Fibroblast of peridontal ligament (primary cell): ENCODE results near the gene ABCA2.
"Not testable (repeated sequence)": the region's sequence is repeated elsewhere in the genome, so short reads cannot be mapped to it uniquely, and the experiment has no call there.

Experiments used
- DNase-seq: peaks from one replicate; pipeline ENCODE4 v3.0.0-alpha.2; 2010; ENCODE audit errors: extremely low read depth

Gene ABCA2

DNA sequence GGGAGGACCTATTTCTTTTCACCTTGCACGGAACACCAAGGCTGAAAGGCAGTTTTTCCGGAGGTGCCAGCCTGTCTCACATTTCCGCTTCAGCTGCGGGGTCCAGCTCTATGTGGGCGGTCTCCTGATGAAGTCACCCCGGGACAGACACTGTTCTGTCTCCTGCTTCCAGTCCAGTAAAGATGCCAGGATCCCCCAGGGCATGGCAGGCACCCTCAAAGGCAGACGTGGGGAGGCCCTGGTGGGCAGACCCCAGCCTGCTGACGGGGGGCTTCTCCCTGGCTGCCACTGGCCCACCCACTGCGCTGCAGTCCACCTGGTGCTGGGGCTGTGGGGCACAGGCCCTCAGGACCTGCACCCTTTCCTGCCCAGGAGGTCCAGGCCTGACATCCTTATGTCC, 34.8 kb upstream of the ABCA2 start:
- not testable (repeated sequence) for DNase-seq

DNA sequence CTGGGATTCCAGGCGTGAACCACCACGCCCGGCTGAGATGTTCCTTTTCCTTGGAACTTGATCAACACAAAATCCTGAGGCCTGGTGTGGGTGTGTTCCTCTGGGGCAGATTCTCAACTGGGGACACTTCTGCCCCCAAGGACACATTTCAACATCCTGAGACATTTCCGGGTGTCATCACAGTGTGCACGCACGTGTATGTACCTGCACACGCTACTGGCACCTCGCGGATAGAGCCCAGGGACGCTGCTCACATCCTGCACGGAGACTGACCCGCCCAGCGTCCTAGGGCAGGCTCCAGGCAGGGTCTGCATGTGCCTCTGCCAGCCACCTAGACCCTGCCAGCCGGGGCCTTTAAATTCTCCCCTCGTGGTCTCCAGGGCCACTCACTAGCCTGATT, 34.3 kb upstream of the ABCA2 start:
- DNase-seq, result no peak

DNA sequence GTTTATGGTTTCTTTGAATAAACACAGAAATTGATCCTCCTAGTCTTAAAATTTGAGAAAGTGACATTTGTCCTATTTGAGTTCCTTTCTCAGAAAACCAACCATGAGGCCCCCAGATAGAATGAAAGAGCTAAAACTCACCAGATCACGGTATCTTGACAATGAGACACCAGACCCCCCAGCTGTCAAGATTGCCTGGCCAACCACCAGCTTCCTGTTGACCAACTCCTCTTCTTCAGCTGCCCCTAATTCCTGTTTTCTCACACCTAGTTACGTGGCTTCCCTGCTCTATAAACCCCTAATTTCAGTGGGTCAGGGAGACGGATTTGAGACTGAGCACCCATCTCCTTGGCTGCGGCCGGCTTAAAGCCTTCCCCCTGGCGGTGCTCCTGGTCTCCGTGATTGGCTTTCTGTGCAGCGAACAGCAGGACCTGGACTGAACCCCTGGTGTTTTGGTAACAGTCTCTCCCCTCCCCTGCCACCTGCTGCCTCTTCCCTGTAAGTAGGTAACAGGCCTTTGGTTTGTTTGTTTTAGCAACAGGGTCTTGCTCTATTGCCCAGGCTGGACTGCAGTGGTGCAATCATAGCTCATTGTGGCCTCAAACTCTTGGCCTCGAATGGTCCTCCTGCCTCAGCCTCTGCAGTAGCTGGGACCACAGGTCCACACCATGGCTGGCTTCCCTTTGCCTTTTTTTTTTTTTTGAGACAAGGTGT, 30.6 kb upstream of the ABCA2 start:
- no peak for DNase-seq

DNA sequence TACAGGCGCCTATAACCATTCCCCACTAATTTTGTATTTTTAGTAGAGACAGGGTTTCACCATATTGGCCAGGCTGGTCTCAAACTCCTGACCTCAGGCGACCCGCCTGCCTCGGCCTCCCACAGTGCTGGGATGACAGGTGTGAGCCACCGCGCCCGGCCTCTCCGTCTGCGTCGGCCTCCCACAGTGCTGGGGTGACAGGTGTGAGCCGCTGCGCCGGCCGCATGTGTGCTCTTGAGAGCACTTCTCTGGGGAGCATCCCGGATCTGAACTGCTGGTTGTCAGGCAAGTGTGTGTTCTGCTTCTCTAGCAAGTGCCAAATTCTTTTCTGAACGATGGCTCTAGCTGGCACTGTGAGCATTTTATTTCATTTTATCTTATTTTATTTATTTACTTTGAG, 29.5 kb upstream of the ABCA2 start:
- no peak for DNase-seq

DNA sequence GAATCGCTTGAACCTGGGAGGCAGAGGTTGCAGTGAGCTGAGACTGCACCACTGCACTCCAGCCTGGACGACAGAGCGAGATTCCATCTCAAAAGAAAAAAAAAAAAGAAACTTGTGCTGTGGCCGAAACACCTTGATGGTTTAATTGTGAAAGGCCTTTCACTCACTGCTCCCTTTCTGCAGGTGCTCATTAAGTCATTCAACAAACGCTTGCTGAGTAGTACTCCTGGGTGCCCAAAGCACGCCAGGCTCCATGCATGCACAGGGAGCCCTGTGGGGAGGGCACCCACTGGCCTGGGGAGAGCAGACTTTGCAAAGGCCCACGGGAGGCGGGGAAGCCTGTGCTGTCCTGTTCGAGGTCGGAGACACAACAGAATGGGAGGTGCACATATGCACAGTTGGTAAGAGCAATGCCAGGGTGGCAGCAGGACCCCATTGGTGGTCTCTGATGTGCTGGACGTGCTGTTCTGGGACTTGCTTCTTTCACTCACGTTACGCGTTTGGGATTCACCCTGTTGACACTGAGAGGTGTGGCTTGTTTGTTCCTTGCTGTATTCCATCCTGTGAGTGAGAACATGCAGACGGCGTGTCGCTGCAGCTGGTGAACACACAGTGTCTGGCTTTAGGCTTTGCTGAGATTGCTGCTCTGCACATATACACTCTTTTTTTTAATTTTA, 28.8 kb upstream of the ABCA2 start:
- no peak for DNase-seq

DNA sequence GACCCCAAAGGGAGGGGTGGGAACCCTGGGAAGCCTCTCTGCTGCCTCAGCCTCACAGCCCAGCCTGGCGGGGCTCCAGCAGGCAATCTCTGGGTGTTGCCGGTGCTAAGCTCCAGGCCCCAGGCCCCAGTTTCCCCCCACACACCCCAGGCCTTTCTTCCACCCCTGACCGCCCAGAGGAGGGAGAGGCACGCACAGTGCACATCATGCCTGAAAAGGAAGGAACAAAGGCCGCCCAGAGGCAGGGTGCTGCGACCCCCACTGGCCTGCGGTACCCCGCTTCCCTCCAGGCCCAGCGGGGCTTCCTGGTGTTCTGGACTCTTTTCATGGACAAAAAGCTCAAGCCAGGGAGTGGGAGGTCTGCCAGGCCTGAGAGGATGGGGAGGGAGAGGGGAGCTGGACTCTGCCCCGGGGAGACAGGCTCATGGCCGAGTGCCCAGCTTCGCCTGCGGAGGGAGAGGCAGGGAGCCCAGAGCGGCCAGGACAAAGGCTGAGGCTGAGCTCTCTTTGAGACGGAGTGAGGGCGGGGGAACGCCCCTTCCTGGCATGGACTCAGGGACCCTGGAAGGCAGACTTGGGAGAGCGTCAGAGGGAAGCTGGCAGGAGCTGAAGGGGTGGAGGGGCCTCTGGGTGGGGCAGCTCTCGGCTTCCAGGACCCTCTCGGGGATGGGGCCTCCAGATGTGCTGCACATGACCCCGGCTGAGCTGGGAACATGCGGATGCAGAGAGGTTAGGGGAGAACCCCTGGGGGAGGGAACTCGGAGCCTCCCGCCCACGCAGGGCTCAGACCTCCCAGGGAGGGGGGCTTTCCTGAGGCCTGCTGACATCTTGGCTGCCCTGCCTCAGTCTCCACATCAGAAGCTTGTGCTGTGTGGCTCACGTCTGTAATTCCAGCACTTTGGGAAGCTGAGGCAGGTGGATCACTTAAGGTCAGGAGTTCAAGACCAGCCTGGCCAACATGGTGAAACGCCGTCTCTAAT, 27.6 kb upstream of the ABCA2 start:
- peak; percentile 76 for DNase-seq

DNA sequence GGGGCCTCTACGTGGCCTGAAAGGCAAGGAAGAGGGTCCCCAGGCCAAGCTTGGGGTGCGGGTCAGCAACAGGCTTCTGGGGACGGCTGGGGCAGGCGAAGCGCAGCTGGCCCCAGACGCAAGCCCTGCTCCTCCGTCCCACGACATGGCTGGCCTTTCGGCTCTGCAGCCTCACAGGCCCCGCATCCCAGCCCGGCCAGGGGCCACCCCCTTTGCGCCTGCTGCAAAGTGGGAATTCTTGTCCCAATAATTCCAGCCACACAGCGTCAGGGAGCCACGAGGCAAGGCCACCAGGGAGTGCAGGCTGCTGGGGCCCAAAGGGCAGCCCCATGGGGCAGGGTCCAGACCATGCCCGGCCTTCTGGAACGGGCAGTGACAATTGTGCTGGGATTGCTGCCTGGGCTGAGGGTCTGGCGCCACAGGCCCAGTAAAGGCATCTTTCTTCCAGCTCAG, 26.9 kb upstream of the ABCA2 start:
- no peak for DNase-seq

DNA sequence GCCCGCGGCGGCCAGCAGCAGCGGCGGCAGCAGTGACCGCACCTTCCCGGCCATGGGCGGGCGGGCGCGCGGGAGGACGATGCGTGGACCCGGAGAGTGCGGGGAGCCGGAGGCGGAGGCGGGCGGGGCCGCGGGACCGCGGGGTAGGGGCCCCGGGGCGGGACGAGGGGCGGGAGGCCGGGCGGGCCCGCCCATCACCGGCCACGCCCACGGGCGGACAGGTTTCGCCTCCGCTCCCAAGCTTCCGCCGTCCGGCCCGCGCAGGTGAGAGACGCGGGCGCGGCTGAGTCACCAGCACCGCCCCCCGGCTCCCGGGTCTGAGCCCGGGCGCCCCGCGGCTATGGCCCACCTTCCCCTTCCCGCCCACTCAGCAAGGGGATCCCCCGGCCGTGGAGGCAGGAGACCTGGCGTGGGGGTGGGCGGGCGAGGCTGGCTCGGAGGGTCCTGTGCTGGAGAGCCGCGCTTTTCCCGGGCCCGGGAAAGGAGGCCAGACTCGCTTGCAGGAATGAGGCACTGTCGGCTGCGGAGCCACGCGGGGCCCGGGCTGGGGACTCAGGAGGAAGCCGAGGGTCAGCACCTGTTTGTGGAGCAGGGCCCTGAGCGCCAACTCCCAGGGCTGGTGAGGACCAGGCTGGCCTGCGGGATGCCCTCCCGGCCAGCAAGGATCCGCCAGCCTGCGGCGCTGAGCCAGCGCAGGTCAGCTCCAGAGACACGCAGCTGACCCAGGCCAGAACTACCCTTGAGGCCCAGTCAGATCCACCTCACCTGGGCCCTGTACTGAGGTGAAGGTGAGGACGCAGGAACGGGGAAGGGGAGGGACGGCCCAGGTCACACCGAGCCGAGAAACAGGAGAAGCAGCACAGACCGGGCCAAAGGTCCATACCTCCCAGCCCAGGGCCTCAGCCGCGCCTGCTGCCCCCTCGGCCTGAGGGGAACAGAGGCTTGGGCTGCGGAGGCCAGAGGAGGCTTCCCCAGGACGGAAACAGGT, 26.2 kb upstream of the ABCA2 start, which contains the start of gene ENTPD2:
Gene ENTPD2, minus strand, starts transcription at position 118 of the 988 bp plus-strand sequence. Its CDS starts 64 bp downstream, at position 54.
- no peak for DNase-seq

DNA sequence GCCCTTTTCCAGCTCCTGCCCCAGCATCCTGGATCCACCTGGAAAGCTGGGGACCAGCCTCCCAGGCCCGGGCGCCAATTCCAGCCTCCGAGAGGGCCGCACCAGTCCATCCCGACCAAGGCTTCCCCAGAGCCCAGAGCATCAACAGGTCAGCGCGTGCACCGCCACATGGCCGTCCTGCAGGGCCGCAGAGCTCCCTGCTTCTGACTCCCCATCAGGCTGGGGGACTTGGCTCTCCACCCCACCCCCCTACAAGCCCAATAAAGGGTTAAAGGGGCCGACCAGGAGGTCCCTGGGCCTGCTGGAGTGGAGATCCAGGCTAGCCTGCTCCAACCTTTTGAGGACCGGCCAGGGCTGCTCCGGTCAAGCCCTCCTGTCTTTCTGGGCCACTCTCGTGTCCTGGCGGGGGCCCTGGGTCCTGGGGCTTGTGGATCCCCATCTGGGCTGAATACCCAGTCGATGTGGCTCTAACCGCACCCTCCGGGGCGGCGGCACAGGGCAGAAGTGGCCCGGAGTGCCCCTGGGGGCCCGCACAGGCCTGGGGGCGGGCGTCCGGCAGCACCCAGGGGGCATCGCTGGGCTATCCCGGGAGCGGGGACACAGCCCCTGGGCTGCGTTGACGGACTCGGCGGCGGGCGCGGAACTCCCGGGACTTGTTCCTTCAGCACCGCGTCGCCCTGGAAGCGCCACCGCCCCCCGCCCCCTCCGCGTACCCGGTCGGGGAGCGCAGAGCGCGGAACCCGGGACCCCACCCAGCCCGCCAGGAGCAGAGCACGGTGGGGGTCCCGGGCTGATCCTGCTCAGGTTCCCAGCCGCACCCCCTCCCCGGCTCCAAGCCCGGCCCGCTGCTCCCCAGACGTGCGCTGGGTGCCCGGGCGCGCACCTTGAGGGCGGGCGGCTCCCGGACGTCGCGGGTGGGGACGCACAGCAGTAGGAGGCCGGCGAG, 25.2 kb upstream of the ABCA2 start:
- no peak for DNase-seq

DNA sequence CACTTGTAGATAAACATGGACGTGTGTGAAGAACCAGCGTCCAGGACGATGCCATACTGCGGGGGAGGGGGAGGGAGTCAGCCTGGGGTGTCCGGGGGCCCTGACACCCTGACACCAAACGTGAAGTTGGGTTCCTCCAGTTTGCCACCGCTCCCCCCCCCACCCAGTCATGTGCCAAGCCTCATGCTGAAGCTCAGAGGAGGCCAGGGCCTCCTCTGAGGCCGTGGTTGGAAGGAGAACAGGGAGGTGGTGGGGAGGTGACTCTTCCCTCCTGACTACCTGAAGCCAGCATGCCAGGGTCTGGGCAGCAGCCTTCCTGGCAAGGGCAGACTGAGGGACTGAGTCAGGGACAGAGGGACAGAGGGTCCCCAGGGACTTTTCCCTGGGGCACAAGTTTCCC, 24.3 kb upstream of the ABCA2 start:
- DNase-seq, result no peak

DNA sequence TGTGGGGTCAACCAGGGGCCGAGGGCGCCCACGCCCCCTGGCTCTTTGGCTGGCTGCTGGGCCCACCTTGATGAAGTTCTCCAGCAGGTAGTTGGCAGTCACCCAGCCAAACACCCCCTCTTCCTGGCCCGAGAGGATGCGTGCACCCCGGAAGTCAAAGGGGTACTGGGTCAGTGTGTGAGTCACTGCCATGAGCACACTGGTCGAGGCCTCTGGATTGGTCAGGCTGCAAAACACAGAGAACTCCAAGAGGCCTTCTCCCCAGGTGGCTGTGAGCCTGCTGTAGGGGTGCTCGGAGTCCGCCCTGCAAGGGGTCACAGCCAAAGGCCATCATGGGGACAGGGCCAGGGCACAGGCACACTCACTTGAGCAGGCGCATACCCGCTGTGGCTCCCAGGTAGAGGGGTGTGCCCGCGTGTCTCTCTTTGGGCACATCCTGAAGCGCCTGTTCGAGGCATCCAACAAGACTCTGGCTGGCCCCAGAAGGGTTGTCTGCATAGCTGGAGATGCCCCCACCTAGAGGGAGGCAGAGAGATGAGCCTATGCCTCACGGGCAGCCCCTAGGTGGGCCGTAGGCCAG, 23.2 kb upstream of the ABCA2 start:
- no peak for DNase-seq

DNA sequence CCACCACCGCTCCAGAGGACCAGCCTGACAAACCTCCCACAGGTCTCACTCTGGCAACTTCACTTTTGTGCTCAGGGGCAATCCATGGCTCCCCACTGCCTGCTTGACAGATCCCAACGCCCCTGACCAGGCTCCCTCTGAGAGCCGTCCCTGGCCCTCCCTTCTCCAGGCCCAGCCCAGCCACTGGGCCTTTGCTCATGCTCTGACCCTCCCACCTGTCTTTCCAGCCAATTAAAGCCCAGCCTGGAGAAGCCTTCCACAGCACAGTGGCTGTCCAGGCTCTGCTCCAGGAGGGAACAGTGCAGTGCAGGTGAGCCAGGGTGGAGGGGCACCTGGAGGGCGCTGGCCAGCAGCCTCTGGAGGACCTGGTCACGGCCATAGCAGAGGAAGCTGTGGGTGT, 22.5 kb upstream of the ABCA2 start:
- DNase-seq, result no peak

DNA sequence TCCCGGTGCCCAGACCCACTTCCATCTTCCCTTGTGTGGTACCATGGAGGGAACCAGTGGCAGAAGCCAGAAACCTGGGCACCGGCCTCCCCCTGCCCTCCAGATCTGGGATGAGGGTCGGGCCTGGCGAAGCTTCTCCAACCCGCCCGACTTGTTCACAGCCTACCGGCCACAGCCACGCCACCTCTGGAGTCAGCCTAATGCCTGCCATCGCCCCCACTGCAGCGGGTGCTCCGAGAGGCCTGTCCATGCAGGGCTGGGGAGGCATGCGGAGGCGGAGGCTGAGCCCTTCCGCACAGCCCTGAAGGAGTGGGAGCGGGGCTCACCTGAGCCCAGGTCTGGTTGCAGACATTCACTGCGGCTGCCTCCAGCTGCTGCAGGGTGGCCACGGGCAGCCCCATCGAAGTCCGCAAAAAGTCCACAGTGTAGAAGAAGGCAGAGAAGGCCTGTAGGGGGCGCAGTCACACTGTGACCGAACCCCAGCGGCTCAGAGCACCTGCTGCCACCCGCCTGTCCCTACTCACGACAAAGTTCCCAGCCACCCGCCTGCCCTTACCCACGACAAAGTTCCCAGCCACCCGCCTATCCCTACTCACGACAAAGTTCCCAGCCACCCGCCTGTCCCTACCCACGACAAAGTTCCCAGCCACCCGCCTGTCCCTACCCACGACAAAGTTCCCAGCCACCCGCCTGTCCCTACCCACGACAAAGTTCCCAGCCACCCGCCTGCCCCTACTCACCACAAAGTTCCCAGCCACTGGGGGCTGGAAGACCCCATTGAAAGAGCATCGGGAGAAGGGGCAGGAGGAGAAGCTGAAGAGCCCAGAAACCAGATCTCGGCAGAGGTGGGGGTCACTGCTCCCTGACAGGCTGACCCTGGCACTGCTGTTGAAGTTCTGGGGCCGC, 21.8 kb upstream of the ABCA2 start:
- peak; percentile 35 for DNase-seq

DNA sequence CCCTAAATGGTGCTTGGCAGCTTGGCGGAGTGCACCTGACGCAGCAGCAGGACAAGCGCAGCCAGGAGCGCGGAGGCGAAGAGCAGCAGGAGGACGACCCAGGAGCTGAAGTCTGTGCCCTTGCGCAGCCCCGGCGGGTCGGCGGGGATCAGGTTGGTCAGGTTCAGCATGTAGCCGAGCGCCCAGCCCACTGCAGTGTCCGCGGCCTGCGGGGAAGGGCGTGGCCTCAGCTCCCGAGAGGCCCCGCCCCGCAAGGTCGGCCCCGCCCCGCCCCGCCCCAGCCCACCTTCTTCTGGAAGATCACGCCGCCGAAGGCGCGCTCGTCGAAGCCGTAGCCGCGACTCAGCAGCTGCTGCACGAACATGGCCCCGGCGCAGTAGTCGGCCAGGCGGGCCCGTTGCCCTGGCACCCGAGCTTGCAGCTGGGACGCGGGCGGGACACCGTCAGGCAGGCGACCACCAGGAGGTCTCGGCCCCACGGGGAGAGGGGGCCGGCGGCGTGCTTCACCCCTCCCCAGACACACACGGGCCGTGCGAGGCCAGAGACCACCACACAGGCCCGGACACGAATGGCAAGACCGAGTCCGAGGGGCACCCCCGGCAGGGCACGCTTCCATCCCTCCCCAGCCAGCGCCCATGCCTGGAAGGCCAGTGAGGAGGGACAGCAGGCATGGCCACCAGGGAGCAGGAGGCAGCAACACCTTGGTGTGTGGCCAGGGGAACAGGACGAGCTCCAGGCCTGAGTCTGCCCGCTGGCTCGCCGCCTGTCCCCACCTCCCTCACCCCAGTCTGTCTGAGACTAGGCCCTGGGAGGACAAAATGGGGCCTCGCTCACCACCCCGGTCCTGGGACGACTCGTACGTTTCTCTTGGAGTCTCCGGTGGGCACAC, 20.9 kb upstream of the ABCA2 start:
- no peak for DNase-seq

DNA sequence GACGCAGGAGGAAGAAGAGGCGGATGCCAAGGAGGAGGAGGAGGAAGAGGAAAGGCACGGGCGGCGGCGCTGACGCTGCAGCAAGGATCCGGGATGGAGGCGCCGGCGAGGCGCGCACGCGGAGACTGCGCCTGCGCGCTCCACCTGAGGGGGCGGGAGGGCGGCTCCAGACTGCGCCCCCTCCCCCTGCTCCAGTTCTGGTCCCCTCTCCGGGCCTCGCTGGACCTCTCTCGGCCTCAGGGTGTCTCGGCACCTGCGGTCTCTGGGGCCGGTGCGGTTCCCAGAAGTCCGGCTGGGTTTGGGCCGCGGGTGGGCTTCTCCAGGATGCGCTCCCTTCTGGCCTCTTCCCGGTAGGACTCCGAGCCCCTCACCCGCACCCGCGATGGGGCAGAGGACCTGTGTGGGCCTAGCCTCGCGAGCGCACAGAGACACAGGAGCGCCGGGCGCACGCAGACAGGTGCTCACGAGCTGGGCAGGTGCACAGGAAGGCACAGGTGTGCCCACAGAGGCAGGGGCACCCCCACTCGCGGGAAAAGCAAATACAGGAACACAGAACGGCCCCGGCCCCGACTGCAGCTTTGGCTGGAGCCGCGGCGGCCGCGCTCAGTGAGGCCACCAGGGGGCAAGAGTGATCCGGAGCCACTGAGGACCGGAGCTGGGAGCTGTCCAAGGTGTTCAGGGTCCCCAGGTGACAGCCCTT, 18.2 kb upstream of the ABCA2 start, which contains the start of gene NPDC1:
Gene NPDC1, minus strand, starts transcription at position 90 of the 700 bp plus-strand sequence. CDS start 188 bp downstream, outside the sequence.
- DNase-seq, result peak; percentile 57

DNA sequence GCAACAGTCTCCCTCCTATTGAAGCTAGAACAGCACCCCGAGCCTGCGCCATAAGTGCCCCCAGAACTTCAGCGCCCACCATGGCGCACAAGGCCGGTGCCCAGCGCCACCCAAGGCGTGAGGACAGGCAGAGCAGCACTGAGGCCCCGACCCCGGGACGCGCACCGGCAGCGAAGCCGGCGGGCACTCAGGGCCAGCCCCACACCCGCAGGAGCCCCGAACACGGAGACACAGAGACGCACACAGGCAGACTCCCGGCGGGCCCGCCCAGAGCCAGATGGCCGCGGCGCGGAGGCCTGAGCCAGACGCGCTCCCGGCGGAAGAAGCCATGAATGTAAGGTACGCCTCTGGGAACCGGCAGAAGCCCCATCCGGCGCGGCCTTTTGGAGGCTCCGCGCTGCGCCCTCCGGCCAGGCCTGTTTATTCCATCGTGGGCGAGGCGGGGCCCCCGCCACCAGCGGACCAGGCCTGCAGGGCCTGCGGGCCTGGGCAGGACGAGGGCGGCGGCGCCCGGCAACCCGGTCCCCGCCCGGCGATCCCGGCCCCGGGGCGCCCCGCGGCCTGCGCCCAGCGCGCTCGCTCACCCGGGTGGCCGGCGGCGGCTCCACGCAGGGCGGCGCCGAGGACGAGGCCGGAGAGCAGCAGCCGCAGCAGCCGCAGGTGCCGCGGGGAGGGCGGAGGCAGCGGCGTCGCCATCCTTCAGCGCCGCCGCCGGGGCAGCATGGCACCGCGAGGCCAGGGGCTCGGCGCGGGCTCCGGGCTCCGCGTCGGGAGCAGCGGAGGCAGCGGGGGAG, 17.5 kb upstream of the ABCA2 start:
- DNase-seq, result peak; percentile 30
